Transverse colon (tissue), 4 donors: ENCODE measurements around the gene CASP9. TPM values are rescaled to one million over a fixed set of nuclear protein-coding genes. Genes with fewer than 3 reads are reported as not detected.
A peak's percentile ranks its signal among the peaks of the same experiment; 100 is the strongest.

Experiments used
- DNase-seq: peaks from one replicate; pipeline ENCODE4 v3.0.0-alpha.2; 2019
- H3K27ac ChIP-seq, 4 donors: fragments of 200-600 bp; sonication (generic); 2 replicates each; pipeline ENCODE4 v1.5.1; 2016 to 2018; ENCODE audit warnings: inconsistent platforms in 4 of 4
- H3K27me3 ChIP-seq: fragments of 200-600 bp; sonication (generic); 2 replicates; pipeline ENCODE4 v1.5.1; 2017; ENCODE audit warnings: inconsistent platforms
- H3K36me3 ChIP-seq, 4 donors: fragments of 200-600 bp; sonication (generic); 2 replicates each; pipeline ENCODE4 v1.5.1; 2017 to 2019; ENCODE audit warnings: inconsistent platforms in 4 of 4
- H3K4me1 ChIP-seq, 4 donors: fragments of 200-600 bp; sonication (generic); 2 replicates each; pipeline ENCODE4 v1.5.1; 2017 to 2020; ENCODE audit warnings: inconsistent platforms in 4 of 4
- H3K4me3 ChIP-seq, 4 donors: fragments of 200-600 bp; sonication (generic); 1 replicate in 1 of 4; 2 replicates in 3 of 4; pipeline versions ENCODE4 v1.5.1 to v1.6.1; 2017 to 2019; ENCODE audit warnings: inconsistent platforms in 4 of 4
- H3K9me3 ChIP-seq, 2 donors: fragments of 200-600 bp; sonication (generic); 2 replicates each; pipeline ENCODE4 v1.5.1; 2017 to 2019; ENCODE audit warnings: inconsistent platforms in 2 of 2
- CTCF ChIP-seq, 5 experiments: fragments of 200-600 bp in 3 of 5; fragments of 450-650 bp in 2 of 5; sonication (generic) in 3 of 5; IDR thresholded peaks; 1 replicate in 2 of 5; 2 replicates in 3 of 5; pipeline ENCODE4 v1.5.1; 2016 to 2017; ENCODE audit warnings: antibody characterized with exemption in 5 of 5, inconsistent platforms in 3 of 5, mild to moderate bottlenecking in 2 of 5, moderate library complexity in 1 of 5
- EP300 ChIP-seq: sonication (generic); formaldehyde crosslinking; IDR thresholded peaks from one replicate; pipeline ENCODE4 v1.6.1; 2017; ENCODE audit warnings: antibody characterized with exemption, low read depth
- POLR2A ChIP-seq: fragments of 450-650 bp; IDR thresholded peaks from one replicate; pipeline ENCODE4 v1.6.1; 2016; ENCODE audit warnings: antibody characterized with exemption, mild to moderate bottlenecking, moderate library complexity
- POLR2AphosphoS5 ChIP-seq, 3 donors: sonication (generic); formaldehyde crosslinking; IDR thresholded peaks; one replicate each; pipeline ENCODE4 v1.6.1; 2016; ENCODE audit warnings: antibody characterized with exemption in 3 of 3
- WGBS, 2 donors: methylation state at CpG; one replicate each; pipeline ENCODE4 v1.1.5; 2018; ENCODE audit warnings: low coverage in 1 of 2; 5-methylcytosine and 5-hydroxymethylcytosine counted together
- in situ Hi-C, 4 donors: fragments of 200-750 bp; cut with MboI; loops; one replicate each; pipeline versions ENCODE4 v1.15.0 to v1.15.1; 2017; ENCODE audit warnings: low sequenced_read_pairs in 3 of 4, low pct_ligation_motif_present in 1 of 4, low pct_unique_long_range_greater_than_20kb in 1 of 4
- intact Hi-C: fragments of 100-400 bp; cut with DNase I; formaldehyde crosslinking; loops from one replicate; pipeline ENCODE4 v1.15.1; 2023; ENCODE audit warnings: low total_unique reads
- total RNA-seq, 4 donors: library from RNA; depleted of rRNA; stranded (reverse); fragments of >200 nt; gene quantifications; one replicate each; pipeline ENCODE4 v1.1.0, GENCODE V29; 2016

The CASP9 gene
- total RNA-seq, 4 donors from 2014 or later = 19.1 to 151 (median 25.2) TPM

- Histone ChIP-seq H3K4me1 (no peaks in the 10 kb centered on the region), H3K36me3 (peaks cover 0 to 46% (median 19%) of the 10 kb centered on the region in 4 donors), H3K27ac (no peak overlapping the region), H3K9me3 (no peaks in the 10 kb centered on the region), H3K4me3 (no peak overlapping the region), H3K27me3 (no peaks in the 10 kb centered on the region)
- in situ Hi-C loops = no loop called here
- WGBS, 2 donors = 81 to 82% methylated on average over 10 to 18 of the region's 18 CpGs
- intact Hi-C loops = no loop called here
- TF ChIP-seq POLR2AphosphoS5 (IDR thresholded peaks at IDR 0.05) (no peak), CTCF (IDR thresholded peaks at IDR 0.05) (no peak), EP300 (no peak), POLR2A (no peak)
- no peak for DNase-seq
These were observed 44.5 kb upstream of the CASP9 start for GRCh38 chr1:15568387-15569073.

DNA sequence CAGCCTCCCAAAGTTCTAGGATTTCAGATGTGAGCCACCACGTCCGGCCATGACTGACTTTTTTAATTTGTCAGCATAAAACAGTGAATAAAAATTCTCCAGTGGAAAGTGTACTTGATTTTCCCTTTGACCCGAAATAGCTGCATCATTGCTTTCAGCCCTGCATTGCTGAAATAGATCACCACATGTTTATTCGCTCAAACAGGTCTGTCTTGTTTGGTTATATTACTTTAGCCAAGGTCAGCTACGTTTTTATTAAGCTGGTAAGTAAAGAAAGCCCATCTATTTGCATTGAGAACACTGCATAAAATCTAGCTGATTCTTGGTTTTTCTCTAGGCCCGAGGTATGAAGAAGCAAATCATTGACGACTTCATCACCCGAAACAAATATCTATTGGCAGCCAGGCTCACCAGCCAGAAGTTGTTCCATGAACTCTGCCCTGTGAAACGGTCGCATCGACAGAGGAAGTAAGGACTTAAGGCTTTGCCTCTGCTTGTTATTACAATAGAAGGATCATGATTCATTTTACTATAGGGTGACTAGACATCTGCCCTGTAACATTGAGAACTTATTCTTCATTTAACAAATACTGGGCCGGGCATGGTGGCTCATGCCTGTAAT lies 35.3 kb upstream of the CASP9 start:
- 52 to 62% methylated on average over 11 to 12 of the region's 12 CpGs for WGBS, 2 donors
- TF ChIP-seq POLR2AphosphoS5 (IDR thresholded peaks at IDR 0.05) = peak in 2 of 3 donors; percentile 30 to 67
- no peak for TF ChIP-seq CTCF (IDR thresholded peaks at IDR 0.05)
- H3K27ac ChIP-seq = peak overlapping the region; percentile 73 to 77 (median 74)
- in situ Hi-C loops = no loop called here
- no peaks in the 10 kb centered on the region for H3K9me3 ChIP-seq
- no peak overlapping the region for H3K4me3 ChIP-seq
- intact Hi-C loops = no loop called here
- peak; percentile 62 for DNase-seq
- peaks cover 0 to 30% (median 12%) of the 10 kb centered on the region in 4 donors for H3K36me3 ChIP-seq
- H3K27me3 ChIP-seq = no peaks in the 10 kb centered on the region
- peaks cover 0 to 24% (median 12%) of the 10 kb centered on the region in 4 donors for H3K4me1 ChIP-seq

DNA sequence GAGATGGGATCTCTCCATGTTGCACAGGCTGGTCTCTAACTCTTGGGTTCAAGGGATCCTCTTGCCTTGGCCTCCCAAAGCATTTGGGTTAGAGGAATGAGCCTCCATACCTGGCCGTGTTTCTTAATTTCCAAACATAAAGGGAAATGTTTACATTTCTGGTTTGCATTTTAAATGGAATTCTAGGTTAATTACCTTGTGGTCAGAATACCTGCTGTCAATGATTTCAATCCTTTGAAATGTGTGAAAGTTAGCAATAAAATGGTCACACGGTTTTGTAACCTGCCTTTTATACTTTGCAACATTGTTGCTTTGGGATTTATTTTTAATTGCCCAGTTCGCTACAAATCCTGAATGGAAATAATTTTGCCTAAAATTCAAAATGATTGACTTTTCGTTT lies 34.5 kb upstream of the CASP9 start:
- Histone ChIP-seq H3K27ac (peak overlapping the region; percentile 73 to 77 (median 74)), H3K4me1 (peaks cover 0 to 24% (median 12%) of the 10 kb centered on the region in 4 donors), H3K36me3 (peaks cover 0 to 24% (median 10%) of the 10 kb centered on the region in 4 donors), H3K9me3 (no peaks in the 10 kb centered on the region), H3K4me3 (no peak overlapping the region), H3K27me3 (no peaks in the 10 kb centered on the region)
- intact Hi-C loops = no loop called here
- in situ Hi-C loops = no loop called here
- TF ChIP-seq CTCF (IDR thresholded peaks at IDR 0.05) = no peak
- TF ChIP-seq POLR2AphosphoS5 (IDR thresholded peaks at IDR 0.05) = no peak
- TF ChIP-seq POLR2A = no peak
- no peak for TF ChIP-seq EP300
- WGBS, 2 donors = 81% methylated on average over 3 to 4 of the region's 4 CpGs
- DNase-seq = no peak

DNA sequence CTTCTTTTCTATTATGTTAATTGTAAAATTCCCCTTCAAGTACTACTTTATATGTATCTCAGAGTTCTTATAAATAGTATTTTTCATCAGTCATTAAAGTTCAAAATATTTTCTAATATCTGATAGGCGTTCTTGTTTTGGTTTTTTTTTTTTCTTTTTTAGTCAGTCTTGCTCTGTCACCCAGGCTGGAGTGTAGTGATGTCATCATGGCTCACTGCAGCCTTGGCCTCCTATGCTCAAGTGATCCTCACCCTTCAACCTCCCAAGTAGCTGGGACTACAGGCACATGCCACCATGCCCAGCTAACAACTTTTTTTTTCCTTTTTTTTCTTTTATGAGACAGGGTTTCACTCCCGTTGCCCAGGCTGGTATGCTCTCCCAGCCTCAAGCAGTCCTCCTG lies 33.6 kb upstream of the CASP9 start:
- H3K27ac ChIP-seq = peak overlapping the region in 1 of 4 donors; percentile 77
- in situ Hi-C loops (no loop called here), intact Hi-C loops (no loop called here)
- no peaks in the 10 kb centered on the region for H3K9me3 ChIP-seq
- no peak for DNase-seq
- 95 to 100% methylated on average over 2 of the region's 2 CpGs for WGBS, 2 donors
- H3K4me1 ChIP-seq = peaks cover 0 to 24% (median 12%) of the 10 kb centered on the region in 4 donors
- H3K36me3 ChIP-seq = peaks cover 0 to 16% (median 6%) of the 10 kb centered on the region in 4 donors
- TF ChIP-seq POLR2A (no peak), EP300 (no peak), POLR2AphosphoS5 (IDR thresholded peaks at IDR 0.05) (no peak)
- H3K27me3 ChIP-seq = no peaks in the 10 kb centered on the region
- H3K4me3 ChIP-seq = no peak overlapping the region
